ENCODE results near the gene COL19A1.

Gene COL19A1

GRCh38 chr6:70241031-70241430 lies 374.7 kb downstream of the COL19A1 start:
- no peak for DNase-seq

GRCh38 chr6:70241991-70242420 lies 375.6 kb downstream of the COL19A1 start:
- DNase-seq = no peak

DNA sequence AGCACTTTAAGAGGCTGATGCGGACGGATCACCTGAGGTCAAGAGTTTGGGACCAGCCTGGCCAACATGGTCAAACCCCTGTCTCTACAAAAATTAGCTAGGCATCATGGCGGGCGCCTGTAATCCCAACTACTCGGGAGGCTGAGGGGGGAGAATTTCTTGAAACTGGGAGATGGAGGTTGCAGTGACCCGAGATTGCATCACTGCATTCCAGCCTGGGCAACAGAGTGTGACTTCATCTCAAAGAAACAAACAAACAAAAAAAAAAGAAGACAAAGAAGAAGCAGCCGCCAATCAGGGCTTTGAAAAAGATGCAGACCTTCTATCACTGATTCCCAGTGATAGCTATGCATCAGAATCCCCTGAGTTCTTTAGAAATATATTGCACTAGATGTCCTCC lies 379.8 kb downstream of the COL19A1 start:
- no peak for DNase-seq

GRCh38 chr6:70252604-70253003 lies 386.2 kb downstream of the COL19A1 start:
- DNase-seq = no peak

GRCh38 chr6:70253923-70254322 lies 387.6 kb downstream of the COL19A1 start:
- no peak for DNase-seq

DNA sequence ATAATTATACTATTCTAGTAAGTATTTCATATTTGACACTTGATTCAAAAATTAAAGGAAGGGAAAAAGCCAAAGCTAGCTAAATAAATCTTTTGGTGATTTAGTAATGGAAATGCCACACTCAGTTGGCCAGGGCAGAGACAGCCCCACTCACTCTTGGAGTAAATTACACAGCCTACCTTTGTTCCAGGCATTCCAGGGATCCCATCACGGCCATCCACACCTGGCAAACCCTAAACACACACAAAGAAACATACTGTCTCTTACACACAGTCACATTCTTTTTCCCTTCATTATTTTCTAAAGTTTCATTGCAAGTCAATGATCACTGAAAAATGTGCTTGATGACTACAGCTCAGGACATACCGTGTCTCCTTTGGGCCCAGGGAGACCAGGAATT lies 388.4 kb downstream of the COL19A1 start:
- no peak for DNase-seq

- no peak for DNase-seq
Observed at GRCh38 chr6:70257768-70258273, 391.5 kb downstream of the COL19A1 start.

- no peak for DNase-seq
Observed at GRCh38 chr6:70258483-70258882, 392.1 kb downstream of the COL19A1 start.
